NCI-H345 treated with DMSO at 0.1 percent for 48 hours (cell line): Measurements from ENCODE around the gene PRKCH.

Experiments
- DNase-seq: peaks from one replicate; lab custom pipeline; 2025; ENCODE audit not compliant: unreplicated experiment; lab: John Stamatoyannopoulos, UW

Gene PRKCH

GRCh38 chr14:61510736-61511557, 189.6 kb downstream of the PRKCH start:
- DNase-seq: no peak

- DNase-seq: no peak
Observed at GRCh38 chr14:61511558-61511948, 190.2 kb downstream of the PRKCH start.

GRCh38 chr14:61512026-61512834, 190.9 kb downstream of the PRKCH start:
- no peak for DNase-seq

DNA sequence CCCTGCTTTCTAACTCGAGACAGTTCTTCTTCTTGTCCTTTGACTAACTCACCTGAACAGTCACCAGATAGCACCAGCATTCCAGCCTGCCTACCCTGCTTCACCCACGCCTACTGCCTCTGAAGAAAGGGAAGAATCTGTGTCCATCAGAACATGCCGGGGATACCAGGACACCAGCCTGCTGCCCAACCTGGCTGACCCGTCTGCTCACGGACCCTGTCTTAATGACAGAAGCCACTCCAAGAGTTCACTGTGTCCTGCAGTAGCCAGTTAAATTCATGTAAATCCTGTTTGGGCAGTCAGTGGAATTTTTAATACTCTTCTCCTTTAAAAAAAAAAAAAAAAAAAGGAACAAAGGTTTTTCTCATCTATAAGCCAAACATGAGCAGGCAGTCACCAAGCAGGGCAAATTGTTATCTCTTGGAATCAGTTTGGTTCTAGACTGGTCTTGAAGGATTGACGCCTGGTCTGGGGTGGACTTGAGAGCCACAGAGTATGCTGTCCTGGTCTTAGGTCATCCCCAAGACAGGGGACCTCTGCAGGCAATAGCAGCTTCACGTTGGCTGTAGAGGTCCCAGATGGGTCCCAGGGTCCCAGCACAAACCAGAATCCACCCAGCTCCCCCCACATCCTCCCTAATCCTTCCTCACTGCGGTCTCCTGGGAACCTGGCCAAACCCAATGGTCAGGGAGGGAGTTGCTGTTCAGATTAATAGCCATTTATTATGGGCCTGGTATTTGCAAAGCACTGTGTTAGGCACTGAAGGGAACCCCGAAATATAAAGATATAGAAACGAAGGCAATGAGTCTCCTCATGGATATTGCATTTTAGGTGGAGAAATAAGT, 192.8 kb downstream of the PRKCH start:
- no peak for DNase-seq

DNA sequence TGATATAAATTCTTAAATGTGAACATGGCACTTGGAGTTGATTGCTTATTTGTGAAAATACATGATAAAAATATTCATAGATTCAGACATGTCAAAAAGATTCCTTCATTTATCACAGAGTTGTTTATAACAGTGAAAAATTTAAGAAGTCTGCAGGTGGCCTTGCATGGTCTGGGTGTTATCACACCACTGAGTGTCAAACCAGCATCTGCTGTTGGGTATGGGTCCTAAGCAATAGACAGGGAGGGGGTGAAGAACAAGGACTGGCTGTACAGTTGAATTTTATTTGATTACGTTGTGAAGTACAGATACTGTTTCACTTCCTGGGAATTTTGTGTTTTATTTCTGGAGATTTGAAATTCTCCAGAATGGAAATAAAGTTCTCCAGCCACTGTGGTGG, 193.5 kb downstream of the PRKCH start:
- no peak for DNase-seq

DNA sequence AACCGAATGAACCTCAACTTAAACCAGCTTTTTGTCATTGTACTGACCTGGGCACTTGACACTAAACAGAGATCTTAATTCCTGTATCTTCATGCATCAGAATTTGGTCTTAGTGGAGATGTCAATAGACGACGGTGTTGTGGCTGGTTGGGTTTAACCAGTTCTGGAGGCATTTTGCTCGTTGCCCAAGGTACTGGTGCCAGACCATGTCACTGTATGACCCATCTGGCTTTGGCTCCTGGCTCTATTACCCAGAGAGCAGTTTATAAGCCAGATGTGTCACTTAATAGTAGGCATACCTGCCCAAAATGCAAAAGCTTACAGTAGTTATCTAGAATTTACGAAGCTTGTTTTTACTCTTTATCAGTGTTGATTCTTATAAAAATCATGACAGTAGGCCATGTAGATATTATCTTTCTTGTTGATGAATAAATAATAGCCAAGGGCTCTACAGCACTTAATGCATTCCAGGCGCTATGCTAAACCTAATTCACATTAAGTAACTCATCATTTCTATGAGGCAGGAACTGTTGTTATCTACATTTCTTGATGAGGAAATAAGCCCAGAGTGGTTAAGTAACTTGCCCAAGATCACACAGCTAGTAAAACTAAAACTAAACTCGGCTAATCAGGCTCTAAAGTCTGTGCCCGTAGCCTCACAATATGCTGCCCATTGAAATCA, 194.2 kb downstream of the PRKCH start:
- no peak for DNase-seq

DNA sequence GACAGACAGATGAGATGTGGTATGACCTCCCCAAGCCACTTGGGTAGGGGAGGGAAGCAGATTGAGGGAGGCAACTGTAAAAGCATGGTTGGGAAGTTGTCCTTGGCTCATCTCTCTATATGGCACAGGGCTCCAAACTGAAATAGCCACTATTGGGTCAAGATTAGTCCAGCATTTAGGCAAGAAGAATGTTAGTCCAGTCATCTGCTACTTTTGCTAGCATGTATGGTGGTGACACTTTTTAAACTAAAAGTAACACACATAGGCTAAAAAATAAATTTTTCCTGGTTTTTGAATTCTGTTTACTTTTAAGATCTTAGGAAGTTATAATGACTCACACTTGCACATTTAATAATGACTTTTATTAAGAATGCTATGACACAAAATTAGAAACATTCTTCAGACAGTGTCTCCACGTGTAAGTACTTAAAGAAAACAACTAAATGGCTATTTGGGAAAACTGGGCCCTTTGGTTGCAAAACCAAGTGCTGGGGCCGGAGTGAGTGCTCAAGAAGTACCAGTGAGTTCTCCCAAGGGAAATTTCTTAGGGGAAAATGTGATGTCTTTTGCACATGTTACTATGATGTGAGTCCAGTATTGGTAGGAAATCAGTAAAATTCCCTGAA, 194.9 kb downstream of the PRKCH start:
- DNase-seq: no peak

GRCh38 chr14:61516964-61517653, 195.7 kb downstream of the PRKCH start:
- no peak for DNase-seq

- no peak for DNase-seq
Observed at GRCh38 chr14:61517911-61518384, 196.6 kb downstream of the PRKCH start.

DNA sequence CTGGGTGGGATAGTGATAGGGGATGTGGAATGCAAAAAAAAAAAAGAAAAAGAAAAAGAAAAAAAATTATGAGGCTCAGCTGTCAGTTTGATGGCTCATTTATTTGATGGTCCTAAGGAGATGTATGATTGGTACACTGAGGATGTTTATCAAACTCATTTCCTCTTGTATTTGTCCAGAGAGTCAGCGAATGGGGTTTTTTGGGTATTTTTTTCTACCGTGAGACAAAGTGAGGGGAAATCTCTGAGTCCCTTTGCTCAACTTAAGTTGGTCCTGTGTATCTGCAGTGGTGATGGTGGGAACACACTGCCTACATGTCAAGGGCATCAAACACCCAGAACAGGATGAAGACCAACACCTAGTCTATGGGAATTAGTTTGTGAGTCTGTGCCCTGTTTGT, 197.0 kb downstream of the PRKCH start:
- no peak for DNase-seq

DNA sequence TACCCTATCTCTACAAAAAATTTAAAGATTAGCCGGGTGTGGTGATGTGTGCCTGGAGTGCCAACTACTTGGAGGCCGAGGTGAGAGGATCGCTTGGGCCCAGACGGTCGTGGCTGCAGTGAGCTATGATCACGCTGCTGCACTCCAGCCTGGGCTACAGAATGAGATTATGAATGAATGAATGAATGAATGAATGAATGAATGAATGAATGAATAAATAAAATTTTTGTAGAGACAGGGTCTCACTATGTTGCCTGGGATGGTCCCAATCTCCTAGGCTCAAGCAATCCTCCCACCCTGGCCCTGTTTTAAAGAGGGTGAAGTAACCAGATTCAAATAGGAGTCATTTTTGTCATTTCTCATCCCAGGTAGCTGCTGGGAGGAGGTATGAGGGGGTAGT, 197.7 kb downstream of the PRKCH start:
- DNase-seq: no peak

- DNase-seq: no peak
Observed at GRCh38 chr14:61519735-61520134, 198.4 kb downstream of the PRKCH start.

- no peak for DNase-seq
Observed at GRCh38 chr14:61520576-61520975, 199.2 kb downstream of the PRKCH start.

DNA sequence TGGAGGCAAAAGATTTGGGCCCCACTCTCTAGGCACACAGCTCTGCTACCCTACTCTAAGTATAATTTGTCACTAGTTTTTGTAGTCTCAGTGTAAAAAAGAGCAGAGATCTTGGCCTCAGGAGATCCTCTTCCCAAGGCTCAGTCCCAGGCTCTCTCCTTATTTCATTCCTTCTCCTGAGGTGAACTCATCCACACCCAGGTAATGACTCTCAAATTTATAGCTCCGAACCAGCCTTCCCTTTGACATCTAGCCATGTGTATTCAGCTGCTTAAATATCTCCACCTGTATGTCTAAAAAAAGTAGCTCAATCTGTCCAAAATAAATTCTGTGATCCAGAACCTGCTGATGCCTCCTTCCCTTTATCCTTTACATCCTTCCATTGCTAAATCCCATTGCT, 200.4 kb downstream of the PRKCH start:
- no peak for DNase-seq

DNA sequence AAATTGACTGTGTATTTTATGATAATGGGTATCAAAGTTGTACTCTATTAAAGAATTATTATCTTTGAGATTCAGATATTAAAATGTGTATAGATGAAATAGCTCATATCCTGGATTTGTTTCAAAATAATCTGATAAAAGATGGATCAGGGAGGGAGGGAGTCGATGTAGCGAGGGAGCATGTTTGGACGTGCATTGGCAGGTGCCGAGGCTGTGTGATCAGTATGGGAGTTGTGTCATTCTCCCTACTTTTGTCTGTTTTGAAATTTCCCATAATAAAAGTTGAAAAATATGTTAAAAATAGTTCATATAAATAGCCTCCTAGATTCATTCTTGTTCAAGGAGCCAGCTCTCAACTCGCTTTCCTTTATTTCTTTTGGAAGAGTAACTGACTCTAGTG, 202.4 kb downstream of the PRKCH start:
- no peak for DNase-seq

DNA sequence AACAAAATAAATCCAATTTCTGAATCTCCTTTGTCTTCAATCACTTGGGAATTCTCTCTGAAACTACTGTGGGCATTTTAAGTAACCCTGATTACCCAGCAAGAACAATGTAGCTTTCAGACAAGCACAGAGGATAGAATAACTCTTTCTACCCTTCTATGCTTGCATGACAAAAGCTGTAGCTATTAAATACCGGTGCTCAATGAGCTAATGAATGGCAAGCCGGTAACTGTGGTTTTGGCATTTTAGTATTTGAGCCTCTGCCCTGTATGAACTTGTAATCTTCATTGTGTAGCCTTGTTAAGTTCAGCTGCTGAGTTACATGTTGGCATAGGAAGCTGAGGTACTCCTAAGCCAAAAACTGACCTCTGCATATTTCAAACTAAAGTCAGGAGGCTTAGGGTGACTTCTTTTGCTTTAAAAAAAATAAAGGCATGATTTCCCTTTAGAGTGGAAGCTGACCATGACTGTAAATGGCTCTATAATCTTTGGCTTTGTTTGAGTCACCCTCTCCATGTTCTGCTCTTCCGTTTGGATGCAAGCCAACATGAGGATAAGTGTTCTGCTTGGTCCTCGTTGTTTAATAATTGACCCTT, 202.9 kb downstream of the PRKCH start:
- DNase-seq: no peak

DNA sequence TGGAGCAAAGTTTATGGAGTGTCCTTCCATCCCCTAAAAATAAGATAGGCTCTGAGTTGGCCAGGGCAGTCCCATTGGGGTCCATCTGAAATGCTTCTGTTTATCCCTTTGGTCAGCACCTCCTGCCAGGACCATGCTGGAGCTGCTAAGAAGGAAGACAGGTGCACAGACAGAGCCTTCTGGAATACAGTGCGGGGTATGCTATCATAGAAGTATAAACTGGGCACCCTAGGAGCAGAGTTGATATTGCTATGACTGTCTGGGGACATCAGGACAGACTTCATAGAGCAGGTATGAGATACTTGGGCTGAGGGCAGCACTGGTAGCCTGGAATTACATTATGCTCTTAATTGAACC, 203.5 kb downstream of the PRKCH start:
- no peak for DNase-seq

DNA sequence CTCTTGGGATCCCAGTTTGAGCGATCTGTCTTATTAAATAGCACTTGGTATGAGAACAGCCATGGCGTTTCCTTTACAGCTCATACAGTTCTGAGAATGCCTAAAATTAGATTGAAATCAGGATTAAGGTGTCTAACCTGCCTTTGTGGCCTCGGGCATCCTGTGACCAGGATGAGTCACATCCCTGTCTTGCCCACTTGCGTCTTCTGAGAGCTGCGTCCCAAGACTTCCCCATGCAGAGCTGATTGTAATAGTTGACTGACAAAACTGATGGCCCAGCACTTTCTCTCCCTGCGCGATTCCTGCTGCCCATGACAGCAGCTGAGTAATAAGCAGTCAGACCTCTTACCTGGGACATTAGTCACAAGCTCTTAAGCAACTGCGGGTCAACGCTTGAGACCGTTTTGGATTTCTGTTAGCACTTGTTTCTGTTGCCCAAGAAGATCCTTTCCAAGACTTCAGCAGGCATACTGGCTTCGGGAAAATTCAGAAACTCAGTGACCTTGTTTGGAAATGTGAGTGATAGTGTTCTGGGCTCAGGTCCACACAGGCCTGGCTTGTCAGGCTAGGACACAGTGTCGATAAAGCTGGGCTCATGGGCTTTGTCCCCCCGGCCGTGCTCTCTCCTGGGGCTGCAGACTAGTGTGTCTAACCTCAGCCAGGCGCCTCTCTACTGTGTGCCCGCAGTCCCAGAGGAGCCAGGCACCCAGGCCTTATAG, 204.1 kb downstream of the PRKCH start:
- no peak for DNase-seq
